Tracheal epithelial cell (primary cell): ENCODE measurements around the gene CHGA. TPM values are rescaled to one million over a fixed set of nuclear protein-coding genes. Genes with fewer than 3 reads are reported as not detected.

Source experiments
- total RNA-seq: library from RNA; depleted of rRNA; stranded (reverse); fragments of >200 nt; gene quantifications from 2 replicates; pipeline ENCODE4 v1.2.1, GENCODE V29; 2014

The CHGA gene
- not detected in 2 replicates for total RNA-seq

GRCh38 chr14:92922883-92923743 is at the start of gene CHGA:
CHGA (plus strand) TSS chr14:92923150; CDS start chr14:92923360, 210 bp downstream.

Other genes with a start within 250 kb of the CHGA start
- gene LGMN, start 174.5 kb upstream of the CHGA start, total RNA-seq, result 28.3 and 40.5 TPM in 2 replicates
- 41.7 and 47.5 TPM in 2 replicates for gene GOLGA5, start 128.8 kb upstream of the CHGA start, total RNA-seq
- gene ITPK1, start 192.8 kb downstream of the CHGA start, total RNA-seq, result 27.2 and 43.3 TPM in 2 replicates